ENCODE data around the gene ZSCAN10.
"Not testable (repeated sequence)": the region's sequence is repeated elsewhere in the genome, so short reads cannot be mapped to it uniquely, and the experiment has no call there.

The ZSCAN10 gene

GRCh38 chr16:3085868-3086595 is 13.1 kb downstream of the ZSCAN10 start:
- no peak for DNase-seq (ENCODE audit: low spot score)

GRCh38 chr16:3084969-3085670 is 14.0 kb downstream of the ZSCAN10 start:
- no peak for DNase-seq (ENCODE audit: low spot score)

GRCh38 chr16:3084491-3084890 is 14.6 kb downstream of the ZSCAN10 start:
- DNase-seq (ENCODE audit: low spot score): no peak

GRCh38 chr16:3083408-3083807 is 15.7 kb downstream of the ZSCAN10 start:
- not testable (repeated sequence) for DNase-seq (ENCODE audit: low spot score)

- DNase-seq (ENCODE audit: low spot score): not testable (repeated sequence)
These were observed 17.1 kb downstream of the ZSCAN10 start for GRCh38 chr16:3081957-3082356.

GRCh38 chr16:3080024-3080423 is 19.1 kb downstream of the ZSCAN10 start:
- no peak for DNase-seq (ENCODE audit: low spot score)

- DNase-seq (ENCODE audit: low spot score): no peak
These were observed 22.5 kb downstream of the ZSCAN10 start for GRCh38 chr16:3076577-3076976.

- not testable (repeated sequence) for DNase-seq (ENCODE audit: low spot score)
These were observed 23.1 kb downstream of the ZSCAN10 start for GRCh38 chr16:3075946-3076345.

GRCh38 chr16:3075523-3075915 is 23.6 kb downstream of the ZSCAN10 start:
- DNase-seq (ENCODE audit: low spot score): no peak

GRCh38 chr16:3074860-3075522 is 24.1 kb downstream of the ZSCAN10 start:
- DNase-seq (ENCODE audit: low spot score): no peak

- DNase-seq (ENCODE audit: low spot score): no peak
These were observed 25.6 kb downstream of the ZSCAN10 start for GRCh38 chr16:3073448-3073847.

GRCh38 chr16:3072576-3073263 is 26.4 kb downstream of the ZSCAN10 start:
- DNase-seq (ENCODE audit: low spot score): not testable (repeated sequence)

- DNase-seq (ENCODE audit: low spot score): not testable (repeated sequence)
These were observed 26.9 kb downstream of the ZSCAN10 start for GRCh38 chr16:3072148-3072547.

- no peak for DNase-seq (ENCODE audit: low spot score)
These were observed 27.4 kb downstream of the ZSCAN10 start for GRCh38 chr16:3071655-3072054.

GRCh38 chr16:3070608-3071111 is 28.4 kb downstream of the ZSCAN10 start:
- no peak for DNase-seq (ENCODE audit: low spot score)

GRCh38 chr16:3069146-3069545 is 29.9 kb downstream of the ZSCAN10 start:
- not testable (repeated sequence) for DNase-seq (ENCODE audit: low spot score)

GRCh38 chr16:3068487-3068886 is 30.6 kb downstream of the ZSCAN10 start:
- no peak for DNase-seq (ENCODE audit: low spot score)

- no peak for DNase-seq (ENCODE audit: low spot score)
These were observed 32.7 kb downstream of the ZSCAN10 start for GRCh38 chr16:3066440-3066748.

GRCh38 chr16:3065742-3066439 is 33.2 kb downstream of the ZSCAN10 start:
- no peak for DNase-seq (ENCODE audit: low spot score)

GRCh38 chr16:3065069-3065741 is 33.9 kb downstream of the ZSCAN10 start, which contains the start of gene IL32:
TSS of gene IL32 (plus strand) at chr16:3065640. CDS start at chr16:3065812, 172 bp downstream.
- no peak for DNase-seq (ENCODE audit: low spot score)

All from Ammon's horn (tissue), 1 donor.